CD4-positive, alpha-beta T cell treated with Interleukin-17A for 4 hours (primary cell): ENCODE results near the gene MYOM1.

Experiments used
- DNase-seq: peaks from one replicate; pipeline ENCODE4 v3.0.0-alpha.2; 2020; ENCODE audit warnings: mixed read lengths

MYOM1 gene

DNA sequence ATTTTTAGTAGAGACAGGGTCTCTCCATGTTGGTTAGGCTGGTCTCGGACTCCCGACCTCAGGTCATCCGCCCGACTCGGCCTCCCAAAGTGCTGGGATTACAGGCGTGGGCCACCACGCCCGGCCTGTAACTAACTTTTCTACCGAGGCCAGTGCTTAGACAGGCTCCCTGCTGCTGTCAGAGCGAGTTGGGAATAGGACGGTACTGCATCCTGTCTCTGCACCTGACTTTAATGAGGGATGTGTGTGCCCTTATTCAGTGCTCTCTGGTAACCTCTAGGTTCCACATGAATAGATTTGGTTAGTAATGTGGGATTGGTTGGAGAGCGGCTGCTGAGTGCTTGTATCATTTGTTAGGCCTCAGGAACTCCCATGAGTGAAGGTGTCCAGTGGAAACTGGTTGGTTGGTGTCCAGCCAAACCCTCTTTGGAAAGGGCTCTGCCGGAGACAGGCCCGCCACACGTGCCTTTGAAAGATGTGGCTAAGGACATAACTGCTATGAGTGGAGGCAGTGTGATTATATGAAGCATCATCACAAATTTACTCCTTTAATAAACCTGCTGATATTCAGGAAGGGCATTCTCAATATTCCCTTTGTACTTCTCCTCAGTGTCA lies 36.6 kb downstream of the MYOM1 start:
- DNase-seq = no peak

DNA sequence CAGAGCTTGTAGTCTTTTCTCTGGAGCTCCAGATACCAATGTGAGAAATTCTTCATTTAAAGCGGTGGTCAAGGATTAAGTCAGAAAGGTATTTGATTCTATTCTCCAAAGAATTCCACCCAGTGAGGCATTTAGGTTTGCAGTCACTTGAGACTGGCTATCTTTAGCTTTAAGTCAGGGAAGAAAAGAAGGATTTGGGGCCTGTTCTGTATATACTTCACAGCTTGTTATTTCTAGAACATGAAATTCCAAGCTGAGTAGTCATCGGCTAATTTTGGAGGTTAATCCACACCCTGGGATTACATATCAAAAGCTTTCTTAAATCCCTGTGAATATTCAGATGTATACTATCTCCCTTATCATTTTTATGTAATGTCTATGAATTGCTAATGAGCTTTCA lies 39.4 kb downstream of the MYOM1 start:
- no peak for DNase-seq

DNA sequence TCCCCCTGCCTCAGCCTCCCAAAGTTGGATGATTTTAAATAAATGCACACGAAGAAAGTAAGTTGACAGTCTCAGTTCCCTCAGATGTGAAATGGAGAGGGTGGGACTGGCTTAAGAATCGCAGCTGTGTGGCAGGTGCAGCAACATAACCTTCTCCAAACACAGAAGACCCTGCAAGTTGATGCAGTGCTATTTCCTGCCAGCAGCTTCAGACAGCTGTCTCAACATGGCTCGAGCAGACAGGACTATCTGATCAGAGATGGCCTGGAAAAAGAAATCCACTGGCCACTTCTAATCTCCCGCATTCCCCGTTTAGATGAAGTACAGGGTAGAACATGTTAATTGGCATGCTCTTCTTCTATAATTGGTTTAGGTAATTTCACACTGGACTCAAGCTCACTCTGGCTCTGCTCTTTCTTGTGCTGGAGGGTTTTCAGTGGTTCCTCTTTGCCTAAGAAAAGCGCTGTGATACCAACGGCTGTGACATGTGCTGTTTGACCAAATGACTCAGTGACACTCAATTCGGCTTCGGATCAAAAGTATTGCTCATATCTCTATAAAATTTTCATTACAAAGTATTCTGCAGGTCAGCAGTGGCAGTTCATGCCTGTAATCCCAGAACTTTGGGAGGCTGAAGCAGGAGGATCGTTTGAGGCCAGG lies 40.2 kb downstream of the MYOM1 start:
- DNase-seq = no peak

DNA sequence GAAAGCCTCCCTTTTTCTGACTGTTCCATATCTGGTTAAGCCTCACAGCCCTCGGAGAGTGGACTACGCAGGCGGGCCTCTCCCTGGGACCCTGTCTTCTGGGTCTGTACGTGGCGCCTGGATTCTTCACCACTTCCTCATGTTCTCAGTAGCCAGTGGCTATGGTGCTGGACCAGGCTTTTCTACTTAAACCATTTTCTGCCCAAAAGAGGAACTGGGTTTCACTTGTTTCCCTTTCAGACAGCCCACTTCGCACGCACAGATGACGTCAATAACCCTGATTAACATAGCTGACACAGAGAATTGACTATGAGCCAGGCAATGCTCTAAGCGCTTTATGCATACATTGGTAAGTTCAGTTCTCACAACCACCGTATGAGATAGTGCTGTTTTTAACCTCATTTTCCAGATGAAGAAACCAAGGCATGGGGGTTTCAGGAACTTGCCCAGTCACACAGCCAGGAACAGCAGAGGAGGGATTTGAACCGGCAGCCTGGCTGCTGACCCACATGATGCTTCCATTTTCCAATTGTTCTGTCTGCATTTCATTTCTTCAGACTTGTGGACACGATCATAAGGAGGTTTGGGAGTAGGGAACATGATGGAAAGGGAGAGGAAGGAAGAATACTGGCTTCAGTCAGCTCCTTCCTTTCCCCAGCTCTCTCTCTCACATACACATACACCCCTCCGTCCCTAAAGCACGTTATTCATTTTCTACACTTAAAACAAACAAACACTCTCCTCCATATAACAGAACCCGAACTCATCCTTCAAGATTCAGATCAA lies 41.7 kb downstream of the MYOM1 start:
- DNase-seq = peak; percentile 3

DNA sequence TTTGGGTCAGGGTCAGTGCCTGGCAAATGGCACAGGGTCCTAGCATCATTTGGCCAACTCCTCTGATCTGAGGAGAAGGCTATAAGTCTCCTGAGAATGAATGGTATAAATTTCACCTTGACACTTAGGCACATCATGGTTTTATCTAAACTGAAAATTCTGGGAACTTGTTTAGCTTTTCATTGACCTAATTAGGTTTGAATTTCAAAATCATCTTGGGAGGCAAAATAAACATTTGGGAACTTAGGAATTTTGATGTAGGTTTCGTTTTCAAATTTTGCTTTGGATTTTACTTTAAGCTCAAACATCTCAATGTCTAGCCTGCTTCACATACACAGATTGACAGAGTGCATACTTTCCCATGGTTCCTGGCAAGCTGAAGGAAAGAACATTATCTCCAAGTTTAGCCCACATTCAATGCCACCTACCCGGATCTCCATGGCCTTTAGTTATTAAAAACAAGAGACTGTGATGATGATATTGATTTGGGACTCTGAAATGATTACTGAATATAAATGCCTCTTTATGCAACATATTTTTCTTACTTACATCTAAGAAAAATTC lies 44.5 kb downstream of the MYOM1 start:
- DNase-seq = no peak

- DNase-seq = no peak
These were observed 47.7 kb downstream of the MYOM1 start for GRCh38 chr18:3172097-3172496.

- DNase-seq = no peak
These were observed 48.1 kb downstream of the MYOM1 start for GRCh38 chr18:3171631-3172030.

DNA sequence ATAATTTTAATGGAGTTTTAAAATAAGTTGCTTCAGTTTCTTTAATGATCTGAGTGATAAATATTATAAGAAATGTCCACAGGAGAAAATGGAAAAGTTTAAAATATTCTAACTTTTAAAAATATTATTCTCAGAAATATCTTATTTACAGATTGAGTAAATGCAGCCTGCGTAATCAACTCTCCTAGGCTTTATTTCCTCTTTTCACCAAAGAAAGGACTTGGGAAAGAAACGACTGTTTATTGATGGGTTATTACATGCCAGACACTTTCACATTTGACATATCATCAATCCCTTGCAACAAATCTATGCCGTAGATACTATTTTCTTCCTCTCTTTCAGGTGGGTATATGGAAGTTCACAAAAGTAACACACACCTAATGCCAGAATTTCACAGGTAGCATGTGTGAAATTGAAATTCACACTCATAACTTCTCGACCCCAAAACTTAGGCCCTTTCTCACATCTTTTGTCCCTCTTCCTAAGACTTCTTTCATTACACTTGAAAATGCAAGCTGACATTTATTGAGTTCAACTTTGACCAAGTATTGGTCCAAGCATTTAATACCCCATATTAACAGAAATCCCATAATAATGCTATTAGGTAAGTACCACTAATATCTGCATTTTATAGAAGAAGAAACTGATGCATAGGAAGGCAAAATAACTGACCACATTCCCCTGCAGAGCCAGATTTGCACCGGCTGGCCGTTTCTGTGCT lies 49.2 kb downstream of the MYOM1 start:
- DNase-seq = no peak

- no peak for DNase-seq
These were observed 55.4 kb downstream of the MYOM1 start for GRCh38 chr18:3164381-3164780.

DNA sequence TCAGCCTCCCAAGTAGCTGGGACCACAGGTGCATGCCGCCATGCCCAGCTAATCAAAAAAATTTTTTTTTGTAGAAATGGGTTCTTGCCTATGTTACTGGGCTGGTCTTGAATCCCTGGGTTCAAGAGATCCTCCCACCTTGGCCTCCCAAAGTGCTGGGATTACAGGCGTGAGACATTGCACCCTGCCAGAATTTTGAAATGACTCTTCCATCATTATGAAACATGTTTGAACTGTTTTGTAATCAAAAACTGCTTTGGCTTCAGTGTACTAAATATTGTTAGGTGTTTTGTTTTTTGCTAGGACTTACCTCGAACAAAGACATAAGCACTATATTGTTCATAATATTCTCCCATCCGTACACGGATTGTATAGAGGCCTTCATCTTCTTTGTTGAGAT lies 55.8 kb downstream of the MYOM1 start:
- no peak for DNase-seq

DNA sequence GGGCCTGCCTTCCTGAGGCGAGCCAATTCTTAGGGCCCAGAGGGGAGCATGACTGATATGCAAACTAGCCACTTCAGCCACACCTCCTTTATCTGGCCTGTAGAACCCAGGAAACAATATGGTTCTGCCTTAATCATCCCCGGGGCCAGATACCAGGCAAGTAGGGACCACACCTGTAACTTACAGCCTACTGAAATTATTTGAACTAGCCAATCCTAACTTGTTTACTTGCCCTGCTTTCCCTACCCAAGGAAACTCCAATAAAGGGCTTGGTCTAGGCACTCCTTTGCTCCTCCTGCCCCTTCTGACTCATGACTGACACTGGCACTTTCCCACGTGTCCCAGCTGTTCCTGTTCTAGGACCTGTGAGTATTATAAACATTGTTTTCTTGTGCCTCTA lies 57.6 kb downstream of the MYOM1 start:
- DNase-seq = no peak

GRCh38 chr18:3159830-3160229 lies 59.9 kb downstream of the MYOM1 start:
- DNase-seq = no peak

- DNase-seq = no peak
These were observed 62.2 kb downstream of the MYOM1 start for GRCh38 chr18:3157606-3158005.

DNA sequence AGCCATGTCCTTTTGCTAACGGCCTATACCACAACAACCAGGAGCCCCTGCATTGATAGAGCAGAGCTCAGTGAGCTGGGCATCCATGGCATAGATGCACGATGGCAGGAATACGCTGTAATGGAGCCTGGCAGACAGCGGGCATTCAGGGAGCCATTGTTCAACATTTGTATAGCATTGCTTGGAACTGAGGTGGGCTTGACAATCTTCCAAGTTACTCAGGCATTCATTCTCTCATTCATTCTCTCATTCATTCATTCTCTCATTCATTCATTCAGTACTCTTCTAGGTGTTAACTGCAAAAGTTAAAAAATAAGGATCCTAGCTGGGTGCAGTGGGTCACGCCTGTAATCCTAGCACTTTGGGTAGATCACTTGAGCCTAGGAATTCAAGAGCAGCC lies 62.7 kb downstream of the MYOM1 start:
- DNase-seq = no peak

- no peak for DNase-seq
These were observed 63.5 kb downstream of the MYOM1 start for GRCh38 chr18:3156325-3156640.

DNA sequence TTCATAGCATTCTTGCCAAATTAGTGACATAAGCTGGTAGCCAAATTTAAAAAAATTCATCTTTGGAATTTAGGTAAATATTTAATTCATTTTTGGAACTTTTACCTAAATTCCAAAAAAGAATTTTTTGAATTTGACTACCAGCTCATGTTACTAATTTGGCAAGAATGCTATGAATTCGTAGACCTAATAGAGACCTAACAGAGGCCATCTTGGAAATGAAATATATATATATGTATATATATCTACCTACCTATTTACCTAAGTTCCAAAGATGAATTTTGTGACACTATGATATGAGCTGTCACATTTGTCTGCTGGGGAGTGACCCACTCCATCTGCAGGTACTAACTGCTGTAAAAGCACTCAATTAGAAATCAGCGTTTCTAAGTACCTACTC lies 65.6 kb downstream of the MYOM1 start:
- DNase-seq = no peak

DNA sequence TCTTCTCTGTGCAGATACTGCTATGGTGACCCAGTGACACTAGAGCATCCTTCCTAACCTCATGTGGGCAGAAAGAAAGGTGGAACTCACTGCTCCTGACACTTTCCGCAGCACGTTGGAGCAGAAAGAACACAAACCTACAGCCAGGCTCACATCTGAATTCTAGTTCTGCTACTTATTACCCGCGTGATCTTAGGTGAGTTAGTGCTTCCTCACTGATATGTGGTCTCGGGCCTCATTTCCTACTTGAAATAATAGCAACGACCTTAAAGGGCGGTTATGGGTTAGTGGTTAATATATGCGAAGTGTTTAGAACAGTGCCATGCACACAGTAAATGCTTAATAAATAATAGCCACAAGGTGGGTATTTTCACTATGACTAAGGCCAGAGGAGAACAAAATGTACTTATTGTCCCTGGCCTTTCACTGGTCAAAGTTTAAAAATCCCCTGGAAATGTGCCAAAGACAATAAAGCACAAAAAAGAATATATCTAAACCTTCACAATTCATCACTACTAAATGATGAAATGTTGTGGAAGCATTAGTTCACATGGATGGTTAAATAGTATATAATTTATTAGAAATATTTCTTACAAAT lies 66.6 kb downstream of the MYOM1 start:
- DNase-seq = no peak

GRCh38 chr18:3152294-3152693 lies 67.5 kb downstream of the MYOM1 start:
- no peak for DNase-seq

GRCh38 chr18:3151399-3152264 lies 68.1 kb downstream of the MYOM1 start:
- DNase-seq = no peak

DNA sequence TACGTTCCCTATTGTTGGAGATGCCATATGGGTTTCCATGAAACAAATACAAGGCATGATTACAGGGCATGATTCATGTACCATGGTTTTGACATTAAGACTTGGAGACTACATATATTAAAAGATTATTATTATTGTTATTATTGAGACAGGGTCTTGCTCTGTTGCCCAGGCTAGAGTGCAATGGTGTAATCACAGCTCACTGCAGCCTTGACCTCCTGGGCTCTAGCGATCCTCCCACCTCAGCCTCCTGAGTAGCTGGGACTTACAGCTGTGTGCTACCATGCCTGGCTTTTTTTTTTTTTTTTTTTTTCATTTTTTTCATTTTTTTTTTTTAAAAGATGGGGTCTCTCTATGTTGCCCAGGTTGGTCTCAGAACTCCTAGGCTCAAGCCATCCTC lies 69.1 kb downstream of the MYOM1 start:
- no peak for DNase-seq

GRCh38 chr18:3150274-3150673 lies 69.5 kb downstream of the MYOM1 start:
- no peak for DNase-seq

- no peak for DNase-seq
These were observed 70.7 kb downstream of the MYOM1 start for GRCh38 chr18:3148930-3149535.
